Heart right ventricle (tissue), 16 donors: ENCODE measurements around the gene CFAP210. TPM values are rescaled to one million over a fixed set of nuclear protein-coding genes. Genes with fewer than 3 reads are reported as not detected.

Experiments
- ATAC-seq, 8 donors: fragments of 200-7000 bp; cut with Tn5 transposase; one replicate each; pipeline ENCODE4 v1.9.1; 2020; ENCODE audit warnings: mild to moderate bottlenecking in 8 of 8, moderate library complexity in 8 of 8, moderate number of reproducible peaks in 1 of 8
- DNase-seq, 2 donors: peaks; one replicate each; pipeline ENCODE4 v3.0.0-alpha.2; 2020
- H3K27ac ChIP-seq, 10 donors: fragments of 200-600 bp; sonication (generic) in 2 of 10; one replicate each; pipeline versions ENCODE4 v1.5.0 to v1.8.0; 2020 to 2022; ENCODE audit warnings: mild to moderate bottlenecking in 3 of 10
- H3K27me3 ChIP-seq, 7 donors: fragments of 200-600 bp; one replicate each; pipeline ENCODE4 v1.8.0; 2021 to 2022; ENCODE audit warnings: mild to moderate bottlenecking in 2 of 7
- H3K36me3 ChIP-seq, 9 donors: fragments of 200-600 bp; sonication (generic) in 1 of 9; one replicate each; pipeline versions ENCODE4 v1.5.0 to v1.8.0; 2020 to 2022; ENCODE audit warnings: mild to moderate bottlenecking in 2 of 9
- H3K4me1 ChIP-seq, 9 donors: fragments of 200-600 bp; sonication (generic) in 1 of 9; one replicate each; pipeline versions ENCODE4 v1.5.0 to v1.8.0; 2020 to 2022; ENCODE audit warnings: mild to moderate bottlenecking in 4 of 9
- H3K4me3 ChIP-seq, 10 donors: fragments of 200-600 bp; sonication (generic) in 2 of 10; one replicate each; pipeline versions ENCODE4 v1.5.0 to v1.8.0; 2020 to 2022; ENCODE audit warnings: mild to moderate bottlenecking in 7 of 10, moderate library complexity in 2 of 10
- H3K9me3 ChIP-seq, 11 donors: fragments of 200-600 bp in 10 of 11; sonication (generic) in 2 of 11; one replicate each; pipeline versions ENCODE4 v1.5.0 to v1.8.0; 2013 to 2022; ENCODE audit warnings: mild to moderate bottlenecking in 2 of 11, control low read depth in 1 of 11, moderate library complexity in 1 of 11
- CTCF ChIP-seq, 9 donors: fragments of 200-600 bp; sonication (generic) in 2 of 9; IDR thresholded peaks; one replicate each; pipeline versions ENCODE4 v1.5.0 to v1.8.0; 2021 to 2022; ENCODE audit warnings: antibody characterized with exemption in 9 of 9, mild to moderate bottlenecking in 5 of 9, moderate library complexity in 1 of 9
- WGBS, 2 donors: extraction: QIAGEN DNeasy Blood & Tissue Kit; methylation state at CpG; one replicate each; pipeline ENCODE4 v1.1.7; 2013; ENCODE audit warnings: inconsistent platforms in 1 of 2; 5-methylcytosine and 5-hydroxymethylcytosine counted together
- intact Hi-C, 10 donors: fragments of 100-400 bp; cut with DNase I; formaldehyde crosslinking; loops; one replicate each; pipeline versions ENCODE4 v1.11.1 to v1.14.2; 2022
- polyA plus RNA-seq, 2 donors: library from polyadenylated mRNA; stranded (reverse); fragments of 200-250 nt; gene quantifications; one replicate each; pipeline ENCODE4 v1.2.3, GENCODE V29; 2013
- total RNA-seq, 10 donors: library from RNA; stranded (reverse); fragmentation: NEBNext Ultra II Directional in 3 of 10; extraction: Animal tissue kit (Norgen Biotek cat#: 25700) in 3 of 10; gene quantifications; one replicate each; pipeline versions ENCODE4 v1.2.1 to v1.2.4, GENCODE V29; 2021 to 2023
- donor health status: Arrhythmogenic right ventricular cardiomyopathy.
- donor health status: ischemic (EF 13 %, LVEDD 7.1; RV severe dilation, severe dysfunction).
- donor health status: healthy with polysubstance abuse.
- donor health status: DM: no; HTN: yes; CAD: no.
- donor health status: DM: no; HTN: no; CAD: no.
- donor health status: ischemic (EF 25% LVEDD 6.9; RV normal size, moderate dysfunction).
- donor health status: ischemic (EF 25% LVEDD 5.7; RV mildly dilated, moderate dysfunction).
- donor health status: healthy.
- donor health status: DM: yes; HTN: yes; CAD: no.
- donor health status: Ischemic cardiomyopathy.
- donor health status: ischemic (EF 35%, LVEDD 5.7; RV mildly dilated, moderate dysfunction).
- donor health status: nonischemic (EF 11% LVEDD 7.7; RV severe dilation, severe dysfunction).
- donor health status: DM: yes; HTN: yes; CAD: no.
- donor health status: PGD.
- donor health status: ischemic (EF 29% LVEDD 5.4; RV normal size, mild dysfunction).
- donor health status: nonischemic (EF 23%, LVEDD 6.1; RV moderate dilation, normal function).

Gene CFAP210
- total and polyA plus RNA-seq, 12 donors: 0.14 to 0.29 TPM; not detected in 10

GRCh38 chr2:169736902-169737301, 42.7 kb upstream of the CFAP210 start:
- peaks cover 0 to 14% (median 0%) of the 10 kb centered on the region in 9 donors for H3K4me1 ChIP-seq
- peak in 6 of 8 donors; percentile 12 to 80 (median 46) for ATAC-seq

DNA sequence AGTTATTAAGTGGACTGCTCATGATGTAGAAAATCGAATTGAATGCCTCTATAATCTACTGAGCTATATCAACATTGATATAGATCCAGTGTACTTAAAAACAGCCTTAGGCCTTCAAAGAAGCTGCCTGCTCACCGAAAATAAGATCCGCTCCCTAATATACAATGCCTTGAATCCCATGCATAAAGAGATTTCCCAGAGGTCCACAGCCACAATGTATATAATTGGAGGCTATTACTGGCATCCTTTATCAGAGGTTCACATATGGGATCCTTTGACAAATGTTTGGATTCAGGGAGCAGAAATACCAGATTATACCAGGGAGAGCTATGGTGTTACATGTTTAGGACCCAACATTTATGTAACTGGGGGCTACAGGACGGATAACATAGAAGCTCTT, 41.4 kb upstream of the CFAP210 start:
- DNase-seq (no peak), ATAC-seq (no peak)
- no peak for TF ChIP-seq CTCF (IDR thresholded peaks at IDR 0.05)
- H3K27me3 ChIP-seq: peaks cover 0 to 13% (median 0%) of the 10 kb centered on the region in 7 donors
- H3K9me3 ChIP-seq: no peaks in the 10 kb centered on the region
- H3K4me1 ChIP-seq: peaks cover 0 to 14% (median 0%) of the 10 kb centered on the region in 9 donors
- no peaks in the 10 kb centered on the region for H3K36me3 ChIP-seq
- peak overlapping the region in 8 of 10 donors; percentile 12 to 73 (median 68) for H3K4me3 ChIP-seq
- WGBS, 2 donors: 84 to 88% methylated on average over 4 of the region's 4 CpGs
- peak overlapping the region in 8 of 10 donors; percentile 7 to 65 (median 44) for H3K27ac ChIP-seq
- intact Hi-C loops: loop anchor here in 1 of 10 donors (10.0 kb wide), 1 partner anchor 161 kb away; the partner anchor contains the start of gene FASTKD1

More at GRCh38 chr2:169736902-169737301, 42.7 kb upstream of the CFAP210 start:
- Histone ChIP-seq H3K9me3 (no peaks in the 10 kb centered on the region), H3K36me3 (peaks cover 0 to 7% (median 0%) of the 10 kb centered on the region in 9 donors), H3K4me3 (peak overlapping the region in 8 of 10 donors; percentile 15 to 68 (median 33)), H3K27me3 (peaks cover 0 to 13% (median 0%) of the 10 kb centered on the region in 7 donors), H3K27ac (peak overlapping the region in 7 of 10 donors; percentile 18 to 65 (median 50))
- intact Hi-C loops: loop anchor here in 1 of 10 donors (10.0 kb wide), 1 partner anchor 162 kb away; the partner anchor contains the start of gene FASTKD1
- 72 to 73% methylated on average over 5 of the region's 5 CpGs for WGBS, 2 donors
- TF ChIP-seq CTCF (IDR thresholded peaks at IDR 0.05): no peak
- DNase-seq: peak in 1 of 2 donors; percentile 43

DNA sequence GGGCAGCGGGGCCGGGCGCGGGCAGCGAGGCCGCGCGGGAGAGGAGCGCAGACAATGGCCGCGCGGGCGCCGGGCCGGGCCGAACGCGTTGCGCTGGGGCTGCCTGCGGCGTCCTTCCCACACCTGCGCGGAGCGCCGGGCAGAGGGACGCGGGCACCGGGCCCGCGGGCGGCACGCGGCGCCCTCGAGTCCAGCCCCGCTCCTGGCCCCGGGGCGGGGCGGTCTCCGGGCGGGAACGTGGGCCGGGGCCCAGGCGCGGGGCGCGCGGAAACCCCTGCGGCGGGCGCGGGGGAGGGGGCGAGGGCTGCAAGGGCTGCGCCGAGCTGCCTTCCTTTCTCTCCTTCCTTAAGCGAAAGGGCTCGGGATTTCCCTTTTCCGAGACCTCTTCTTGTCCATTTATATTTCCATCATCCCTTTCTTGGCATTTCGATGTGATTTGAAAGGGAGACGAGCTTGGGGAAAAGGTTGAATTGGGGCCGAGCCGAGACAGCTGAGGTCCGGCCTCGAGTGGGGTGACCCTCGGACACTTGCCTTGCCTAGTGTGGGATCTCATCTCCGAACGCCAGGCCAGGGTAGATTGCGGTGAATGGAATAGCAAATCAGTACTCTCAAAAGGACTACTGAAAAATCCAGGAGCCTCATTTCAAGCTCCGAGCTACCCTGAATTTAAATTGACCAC, 40.1 kb upstream of the CFAP210 start:
- intact Hi-C loops: loop anchor here in 3 of 10 donors (5.0 to 10.0 kb wide), 3 partner anchors 37 to 160 kb away; partner anchors contain the start of genes CFAP210 (in 1 of the 3), FASTKD1 (in 1 of the 3) and PHOSPHO2 (in 1 of the 3)
- H3K27ac ChIP-seq: peak overlapping the region in 7 of 10 donors; percentile 18 to 65 (median 60)
- DNase-seq: peak in 1 of 2 donors; percentile 23

More for the DNA sequence above, 40.1 kb upstream of the CFAP210 start:
- Histone ChIP-seq H3K4me1 (peaks cover 0 to 14% (median 0%) of the 10 kb centered on the region in 9 donors), H3K27me3 (peaks cover 0 to 13% (median 0%) of the 10 kb centered on the region in 7 donors), H3K4me3 (peak overlapping the region; percentile 30 to 73 (median 68)), H3K36me3 (no peaks in the 10 kb centered on the region), H3K9me3 (no peaks in the 10 kb centered on the region)
- peak in 5 of 8 donors; percentile 8 to 38 (median 24) for ATAC-seq
- 1% methylated on average over 55 to 69 of the region's 69 CpGs for WGBS, 2 donors
- no peak for TF ChIP-seq CTCF (IDR thresholded peaks at IDR 0.05)
